ENCODE measurements around the gene KCNQ1OT1. TPM values are rescaled to one million over a fixed set of nuclear protein-coding genes. Genes with fewer than 3 reads are reported as not detected.

The KCNQ1OT1 gene
- total RNA-seq, 1 donor from 2014 or later: 3.9 TPM

GRCh38 chr11:2703363-2704141 is 3.8 kb upstream of the KCNQ1OT1 start:
- no peak overlapping the region for H3K27ac Mint-ChIP-seq (ENCODE audit: unreplicated experiment)
- peaks cover 3% of the 10 kb centered on the region for H3K27me3 Mint-ChIP-seq (ENCODE audit: unreplicated experiment)
- no peak overlapping the region for H3K4me3 Mint-ChIP-seq (ENCODE audit: unreplicated experiment)

DNA sequence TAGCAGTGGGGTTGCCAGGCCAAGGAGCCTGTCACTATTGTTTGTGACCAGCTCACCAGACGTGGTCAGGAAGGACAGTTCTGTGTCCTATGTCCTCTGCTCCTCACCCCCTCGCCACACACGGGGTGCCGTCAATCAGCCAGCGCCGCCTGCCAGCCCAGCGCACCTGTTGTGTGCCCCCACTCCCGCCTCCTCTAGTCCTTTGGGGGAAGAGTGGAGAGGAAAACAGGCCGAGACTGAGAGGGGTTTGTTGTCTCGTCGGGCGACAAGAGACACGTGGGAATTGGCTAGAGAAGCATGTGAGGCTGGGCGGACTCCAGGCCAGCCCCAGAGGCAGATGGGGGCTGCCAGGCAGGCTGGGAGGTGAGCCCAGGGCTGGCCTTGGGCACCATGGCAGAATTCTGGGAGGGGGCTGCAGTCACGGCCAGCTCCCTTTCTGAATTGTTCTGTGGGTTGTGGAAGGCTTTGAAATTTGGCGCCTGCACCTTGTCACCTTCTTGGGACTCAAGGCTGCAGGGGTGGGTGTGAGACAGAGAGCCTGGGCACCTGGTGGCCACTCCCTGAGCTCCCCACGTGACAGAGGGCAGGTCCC is 3.1 kb upstream of the KCNQ1OT1 start:
- Mint-ChIP-seq H3K36me3 (ENCODE audit: unreplicated experiment) (no peaks in the 10 kb centered on the region), H3K27ac (ENCODE audit: unreplicated experiment) (no peak overlapping the region), H3K27me3 (ENCODE audit: unreplicated experiment) (peaks cover 3% of the 10 kb centered on the region), H3K9me3 (ENCODE audit: unreplicated experiment) (no peaks in the 10 kb centered on the region), H3K4me1 (ENCODE audit: unreplicated experiment) (peaks cover 14% of the 10 kb centered on the region), H3K4me3 (ENCODE audit: unreplicated experiment) (no peak overlapping the region)
- no peak for TF ChIP-seq CTCF (IDR thresholded peaks at IDR 0.05)
- DNase-seq (ENCODE audit: extremely low spot score, unreplicated experiment): no peak

More at GRCh38 chr11:2703363-2704141, 3.8 kb upstream of the KCNQ1OT1 start:
- no peaks in the 10 kb centered on the region for H3K9me3 Mint-ChIP-seq (ENCODE audit: unreplicated experiment)
- TF ChIP-seq CTCF (IDR thresholded peaks at IDR 0.05): no peak
- H3K4me1 Mint-ChIP-seq (ENCODE audit: unreplicated experiment): peaks cover 12% of the 10 kb centered on the region
- no peaks in the 10 kb centered on the region for H3K36me3 Mint-ChIP-seq (ENCODE audit: unreplicated experiment)
- DNase-seq (ENCODE audit: extremely low spot score, unreplicated experiment): no peak

DNA sequence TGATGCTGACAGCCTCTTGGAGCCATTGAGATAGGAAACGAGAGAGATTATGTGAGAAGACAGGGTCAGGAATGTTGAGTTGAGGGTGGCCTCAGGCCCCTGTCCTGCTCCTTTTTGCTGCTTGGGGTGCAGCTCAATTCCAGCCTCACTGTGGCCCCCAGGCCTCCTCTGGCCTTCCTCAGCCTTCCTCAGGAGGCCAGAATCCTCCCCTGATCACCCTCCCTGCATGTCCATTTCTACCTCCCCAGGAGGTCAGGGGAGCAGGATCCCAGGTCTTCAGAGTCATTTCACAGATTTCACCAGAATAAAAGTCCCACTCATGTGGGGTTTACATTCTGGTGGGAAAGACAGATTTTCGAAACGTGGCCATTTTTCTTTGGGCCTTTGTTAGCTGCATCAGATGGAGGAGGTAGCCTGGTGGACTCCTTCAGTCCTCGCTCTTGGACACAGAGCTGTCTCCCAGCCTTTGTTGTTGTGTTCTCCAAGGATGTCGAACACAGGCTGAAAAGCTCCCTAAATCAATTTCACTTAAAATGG is 2.2 kb upstream of the KCNQ1OT1 start:
- Mint-ChIP-seq H3K4me1 (ENCODE audit: unreplicated experiment) (peaks cover 23% of the 10 kb centered on the region), H3K27ac (ENCODE audit: unreplicated experiment) (no peak overlapping the region), H3K27me3 (ENCODE audit: unreplicated experiment) (peaks cover 2% of the 10 kb centered on the region), H3K4me3 (ENCODE audit: unreplicated experiment) (no peak overlapping the region), H3K36me3 (ENCODE audit: unreplicated experiment) (no peaks in the 10 kb centered on the region), H3K9me3 (ENCODE audit: unreplicated experiment) (no peaks in the 10 kb centered on the region)
- DNase-seq (ENCODE audit: extremely low spot score, unreplicated experiment): no peak
- TF ChIP-seq CTCF (IDR thresholded peaks at IDR 0.05): no peak

- Mint-ChIP-seq H3K27me3 (ENCODE audit: unreplicated experiment) (peaks cover 2% of the 10 kb centered on the region), H3K9me3 (ENCODE audit: unreplicated experiment) (no peaks in the 10 kb centered on the region), H3K4me3 (ENCODE audit: unreplicated experiment) (peak overlapping the region; percentile 65), H3K4me1 (ENCODE audit: unreplicated experiment) (peaks cover 30% of the 10 kb centered on the region), H3K36me3 (ENCODE audit: unreplicated experiment) (no peaks in the 10 kb centered on the region), H3K27ac (ENCODE audit: unreplicated experiment) (peak overlapping the region; percentile 78)
- TF ChIP-seq CTCF (IDR thresholded peaks at IDR 0.05): no peak
- DNase-seq (ENCODE audit: extremely low spot score, unreplicated experiment): no peak
These were observed 1.4 kb upstream of the KCNQ1OT1 start for GRCh38 chr11:2701230-2701629.

All from osteocyte (in vitro differentiated cells).